ENCODE results near the gene CNR1. TPM values are rescaled to one million over a fixed set of nuclear protein-coding genes. Genes with fewer than 3 reads are reported as not detected.

Gene CNR1
- total and polyA plus RNA-seq, 7 experiments from 2014 or later: not detected

DNA sequence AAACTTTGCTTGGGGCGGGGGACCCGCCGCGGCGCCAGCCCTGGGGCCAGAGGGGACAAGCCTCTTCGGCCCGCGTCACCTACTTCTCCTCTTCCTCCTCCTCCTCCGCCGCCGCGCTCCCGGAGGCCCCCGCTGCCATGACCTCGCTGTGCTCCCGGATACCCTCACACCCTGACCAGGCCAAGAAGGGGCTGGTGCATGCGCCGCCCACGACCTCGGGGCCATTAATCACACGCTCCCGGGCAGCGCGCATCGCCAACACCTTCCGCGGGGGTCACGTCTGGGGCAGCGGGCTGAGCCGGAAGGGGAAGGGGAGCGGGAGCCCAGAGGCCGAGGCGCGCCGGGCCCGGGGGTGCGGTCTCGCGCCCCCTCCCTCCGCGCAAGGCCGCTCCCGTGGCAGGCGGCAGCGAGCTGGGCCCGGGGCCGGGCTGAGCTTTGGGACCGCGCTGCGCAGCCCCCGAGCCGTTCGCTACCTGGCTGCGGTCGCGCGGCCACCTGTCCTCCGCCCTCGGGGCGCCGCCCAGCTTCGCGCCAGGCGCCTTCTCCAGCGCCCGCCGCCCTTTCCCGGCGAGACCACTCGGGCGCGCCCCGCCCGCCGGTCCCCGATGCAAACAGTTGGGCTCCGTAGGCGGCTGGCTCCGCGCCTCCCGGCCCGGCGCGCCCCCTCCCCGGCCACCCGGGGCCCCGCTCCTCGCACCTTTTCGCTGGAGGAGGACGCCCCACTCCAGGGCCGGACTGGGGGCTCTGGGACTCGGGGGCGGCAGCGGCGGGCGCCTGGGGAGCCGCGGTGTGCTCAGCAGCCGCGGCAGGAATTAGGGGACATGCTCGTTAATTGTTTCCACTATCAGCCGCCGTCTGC is 575 bp upstream of the CNR1 start:
- peaks cover 5 to 19% (median 14%) of the 10 kb centered on the region in 7 donors for H3K4me1 Mint-ChIP-seq
- Histone ChIP-seq H3K27me3 (ENCODE audit: control insufficient read depth in 2 of 2, insufficient read depth in 2 of 2, low read length in 2 of 2) (peaks cover 0 to 4% of the 10 kb centered on the region in 2 donors), H3K9me3 (ENCODE audit: control insufficient read depth in 2 of 3, low read length in 3 of 3) (no peaks in the 10 kb centered on the region), H3K27ac (ENCODE audit: low read depth, low read length) (no peak overlapping the region), H3K36me3 (ENCODE audit: control insufficient read depth in 2 of 3, insufficient read depth in 3 of 3, low read length in 3 of 3) (no peaks in the 10 kb centered on the region), H3K4me1 (ENCODE audit: control insufficient read depth in 2 of 2, insufficient read depth in 2 of 2, low read length in 2 of 2) (no peaks in the 10 kb centered on the region), H3K4me3 (ENCODE audit: low read length) (no peak overlapping the region)
- POLR2A ChIA-PET: no interaction called here
- CTCF ChIA-PET: no interaction called here
- peaks cover 0 to 10% (median 0%) of the 10 kb centered on the region in 11 donors for H3K9me3 Mint-ChIP-seq
- no peak overlapping the region for H3K27ac Mint-ChIP-seq
- H3K4me3 Mint-ChIP-seq: peak overlapping the region in 8 of 10 donors; percentile 55 to 84 (median 75)
- peaks cover 0 to 4% (median 3%) of the 10 kb centered on the region in 5 donors for H3K36me3 Mint-ChIP-seq
- H3K27me3 Mint-ChIP-seq: peaks cover 66 to 81% (median 73%) of the 10 kb centered on the region in 5 donors
- DNase-seq (no peak), ATAC-seq (peak; percentile 36)
- intact Hi-C loops (cut with micrococcal nuclease): loop anchor here in 1 of 2 donors (10.0 kb wide), 1 partner anchor 772 kb away; no protein-coding TSS in a partner anchor

DNA sequence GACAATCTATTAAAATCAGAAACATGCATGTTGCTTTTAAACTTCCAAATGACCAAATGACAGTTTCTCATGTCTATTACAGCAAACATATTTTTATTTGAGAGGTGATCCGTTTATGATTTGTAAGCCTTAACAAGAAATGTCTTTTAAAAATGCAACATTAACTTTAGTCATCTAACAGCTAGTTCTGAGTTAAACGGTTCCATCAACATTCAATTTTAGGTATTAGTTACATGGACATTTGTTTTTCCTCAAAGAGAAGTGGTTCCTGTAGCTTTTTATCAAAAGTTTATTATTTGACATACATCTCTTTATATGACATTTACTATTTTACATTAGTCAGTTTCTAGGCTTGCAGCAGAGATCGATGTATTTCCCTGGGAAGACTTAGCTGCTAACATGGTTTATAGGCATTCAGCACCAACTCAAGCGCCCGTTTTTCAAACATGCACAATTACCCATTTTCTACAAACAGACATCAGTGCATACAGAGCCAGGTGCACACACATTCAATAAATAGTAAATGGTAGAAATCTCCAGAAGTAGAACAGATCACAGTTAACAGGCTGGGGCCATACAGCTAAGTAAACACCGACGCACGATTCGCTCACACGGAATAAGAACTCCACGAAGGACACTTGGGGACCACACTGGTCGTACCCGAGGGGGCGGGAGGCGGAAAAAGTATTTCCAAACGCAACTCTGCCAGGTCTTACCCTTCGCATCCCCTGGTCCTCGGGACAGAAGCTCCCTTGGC is 882 bp downstream of the CNR1 start:
- intact Hi-C loops (cut with micrococcal nuclease): loop anchor here in 1 of 2 donors (10.0 kb wide), 1 partner anchor 770 kb away; no protein-coding TSS in a partner anchor
- ChIA-PET POLR2A (no interaction called here), CTCF (no interaction called here)
- Mint-ChIP-seq H3K4me1 (peaks cover 5 to 19% (median 14%) of the 10 kb centered on the region in 7 donors), H3K36me3 (peaks cover 0 to 4% (median 3%) of the 10 kb centered on the region in 5 donors), H3K9me3 (peaks cover 0 to 10% (median 0%) of the 10 kb centered on the region in 11 donors), H3K27ac (no peak overlapping the region), H3K27me3 (peaks cover 64 to 75% (median 72%) of the 10 kb centered on the region in 5 donors), H3K4me3 (peak overlapping the region; percentile 10 to 80 (median 68))
- Histone ChIP-seq H3K27ac (ENCODE audit: low read depth, low read length) (no peak overlapping the region), H3K9me3 (ENCODE audit: control insufficient read depth in 2 of 3, low read length in 3 of 3) (no peaks in the 10 kb centered on the region), H3K27me3 (ENCODE audit: control insufficient read depth in 2 of 2, insufficient read depth in 2 of 2, low read length in 2 of 2) (peaks cover 0 to 4% of the 10 kb centered on the region in 2 donors), H3K36me3 (ENCODE audit: control insufficient read depth in 2 of 3, insufficient read depth in 3 of 3, low read length in 3 of 3) (no peaks in the 10 kb centered on the region), H3K4me1 (ENCODE audit: control insufficient read depth in 2 of 2, insufficient read depth in 2 of 2, low read length in 2 of 2) (no peaks in the 10 kb centered on the region), H3K4me3 (ENCODE audit: low read length) (no peak overlapping the region)
- no peak for DNase-seq
- ATAC-seq: no peak

DNA sequence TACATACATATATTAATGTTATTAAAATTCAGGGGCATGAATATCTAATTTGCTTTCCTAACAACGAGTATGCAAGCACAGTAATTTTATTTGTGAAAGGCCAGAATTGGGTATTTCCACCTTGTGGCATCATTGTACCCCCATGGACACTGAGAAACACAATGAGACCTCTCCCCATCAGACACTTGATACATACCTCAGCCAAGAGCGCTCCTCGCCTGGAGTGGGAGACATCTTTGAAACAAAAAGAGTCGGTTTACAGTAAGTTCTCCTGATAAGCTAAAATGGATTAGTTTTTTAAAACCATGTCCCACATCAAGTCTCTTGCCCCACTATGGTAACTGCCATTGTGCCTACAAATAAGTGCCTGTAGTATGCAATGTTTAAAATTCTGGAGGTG is 2.1 kb downstream of the CNR1 start:
- ChIA-PET POLR2A (no interaction called here), CTCF (no interaction called here)
- ATAC-seq: no peak
- Mint-ChIP-seq H3K4me1 (peaks cover 5 to 19% (median 14%) of the 10 kb centered on the region in 7 donors), H3K27ac (no peak overlapping the region), H3K36me3 (peaks cover 0 to 4% (median 3%) of the 10 kb centered on the region in 5 donors), H3K9me3 (peaks cover 0 to 10% (median 0%) of the 10 kb centered on the region in 11 donors), H3K4me3 (no peak overlapping the region), H3K27me3 (peaks cover 52 to 64% (median 60%) of the 10 kb centered on the region in 5 donors)
- Histone ChIP-seq H3K4me1 (ENCODE audit: control insufficient read depth in 2 of 2, insufficient read depth in 2 of 2, low read length in 2 of 2) (no peaks in the 10 kb centered on the region), H3K27ac (ENCODE audit: low read depth, low read length) (no peak overlapping the region), H3K4me3 (ENCODE audit: low read length) (no peak overlapping the region), H3K36me3 (ENCODE audit: control insufficient read depth in 2 of 3, insufficient read depth in 3 of 3, low read length in 3 of 3) (no peaks in the 10 kb centered on the region), H3K9me3 (ENCODE audit: control insufficient read depth in 2 of 3, low read length in 3 of 3) (no peaks in the 10 kb centered on the region), H3K27me3 (ENCODE audit: control insufficient read depth in 2 of 2, insufficient read depth in 2 of 2, low read length in 2 of 2) (peaks cover 0 to 4% of the 10 kb centered on the region in 2 donors)
- intact Hi-C loops (cut with micrococcal nuclease): loop anchor here in 1 of 2 donors (10.0 kb wide), 1 partner anchor 769 kb away; no protein-coding TSS in a partner anchor
- DNase-seq: no peak

DNA sequence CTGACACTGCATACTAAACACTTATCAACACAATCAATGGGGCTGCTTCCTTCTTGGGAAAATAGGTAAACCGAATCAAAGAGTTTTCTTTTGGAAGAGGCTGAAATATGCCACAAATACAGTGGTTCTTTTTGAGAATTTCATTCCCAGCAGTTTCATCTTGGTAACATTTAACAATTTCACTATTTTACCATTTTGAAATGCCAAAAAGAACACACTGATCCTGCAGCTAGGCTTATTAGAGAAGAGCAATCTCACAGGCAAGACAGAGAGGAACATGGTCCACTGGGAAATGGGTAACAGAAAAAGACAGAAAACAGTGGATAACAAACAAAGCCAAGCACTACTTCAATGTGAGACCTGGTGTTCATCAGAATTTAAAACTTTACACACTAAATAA is 2.5 kb downstream of the CNR1 start:
- H3K4me3 ChIP-seq (ENCODE audit: low read length): no peak overlapping the region
- H3K36me3 ChIP-seq (ENCODE audit: control insufficient read depth in 2 of 3, insufficient read depth in 3 of 3, low read length in 3 of 3): no peaks in the 10 kb centered on the region
- ChIA-PET POLR2A (no interaction called here), CTCF (no interaction called here)
- ATAC-seq: no peak
- Mint-ChIP-seq H3K4me3 (no peak overlapping the region), H3K27me3 (peaks cover 48 to 59% (median 56%) of the 10 kb centered on the region in 5 donors), H3K9me3 (peaks cover 0 to 7% (median 0%) of the 10 kb centered on the region in 11 donors), H3K27ac (no peak overlapping the region), H3K36me3 (peaks cover 0 to 4% (median 3%) of the 10 kb centered on the region in 5 donors), H3K4me1 (peaks cover 5 to 19% (median 14%) of the 10 kb centered on the region in 7 donors)
- H3K27ac ChIP-seq (ENCODE audit: low read depth, low read length): no peak overlapping the region
- H3K9me3 ChIP-seq (ENCODE audit: control insufficient read depth in 2 of 3, low read length in 3 of 3): no peaks in the 10 kb centered on the region
- no peaks in the 10 kb centered on the region for H3K4me1 ChIP-seq (ENCODE audit: control insufficient read depth in 2 of 2, insufficient read depth in 2 of 2, low read length in 2 of 2)
- no peak for DNase-seq
- peaks cover 0 to 4% of the 10 kb centered on the region in 2 donors for H3K27me3 ChIP-seq (ENCODE audit: control insufficient read depth in 2 of 2, insufficient read depth in 2 of 2, low read length in 2 of 2)
- intact Hi-C loops (cut with micrococcal nuclease): loop anchor here in 1 of 2 donors (10.0 kb wide), 1 partner anchor 769 kb away; no protein-coding TSS in a partner anchor

DNA sequence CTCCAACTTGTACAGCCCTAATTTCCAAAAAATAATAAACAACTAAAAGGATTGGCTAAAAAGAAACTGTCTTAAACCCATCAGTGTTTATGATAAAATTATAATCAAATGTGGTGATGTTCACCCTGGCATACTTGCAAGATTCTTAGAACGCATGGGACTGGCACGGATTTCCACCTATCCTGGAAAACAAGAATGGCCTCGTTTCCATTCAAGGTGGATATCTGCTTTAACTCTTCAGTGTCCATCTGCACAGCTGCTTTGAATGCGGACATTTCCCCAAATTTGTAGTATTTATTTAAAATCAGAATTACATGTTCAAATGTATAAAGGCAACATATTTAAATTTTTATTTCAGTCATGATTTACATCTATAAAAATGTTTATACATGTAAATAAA is 4.2 kb downstream of the CNR1 start:
- Histone ChIP-seq H3K9me3 (ENCODE audit: control insufficient read depth in 2 of 3, low read length in 3 of 3) (no peaks in the 10 kb centered on the region), H3K36me3 (ENCODE audit: control insufficient read depth in 2 of 3, insufficient read depth in 3 of 3, low read length in 3 of 3) (no peaks in the 10 kb centered on the region), H3K4me1 (ENCODE audit: control insufficient read depth in 2 of 2, insufficient read depth in 2 of 2, low read length in 2 of 2) (no peaks in the 10 kb centered on the region), H3K27ac (ENCODE audit: low read depth, low read length) (no peak overlapping the region), H3K4me3 (ENCODE audit: low read length) (no peak overlapping the region), H3K27me3 (ENCODE audit: control insufficient read depth in 2 of 2, insufficient read depth in 2 of 2, low read length in 2 of 2) (peaks cover 0 to 4% of the 10 kb centered on the region in 2 donors)
- Mint-ChIP-seq H3K9me3 (no peaks in the 10 kb centered on the region), H3K4me3 (no peak overlapping the region), H3K27ac (no peak overlapping the region), H3K27me3 (peaks cover 34 to 56% (median 49%) of the 10 kb centered on the region in 5 donors), H3K4me1 (peaks cover 5 to 12% (median 7%) of the 10 kb centered on the region in 7 donors), H3K36me3 (peaks cover 0 to 4% (median 0%) of the 10 kb centered on the region in 5 donors)
- CTCF ChIA-PET: no interaction called here
- POLR2A ChIA-PET: no interaction called here
- no peak for DNase-seq
- ATAC-seq: no peak
- intact Hi-C loops (cut with micrococcal nuclease): loop anchor here in 1 of 2 donors (10.0 kb wide), 1 partner anchor 767 kb away; no protein-coding TSS in a partner anchor

DNA sequence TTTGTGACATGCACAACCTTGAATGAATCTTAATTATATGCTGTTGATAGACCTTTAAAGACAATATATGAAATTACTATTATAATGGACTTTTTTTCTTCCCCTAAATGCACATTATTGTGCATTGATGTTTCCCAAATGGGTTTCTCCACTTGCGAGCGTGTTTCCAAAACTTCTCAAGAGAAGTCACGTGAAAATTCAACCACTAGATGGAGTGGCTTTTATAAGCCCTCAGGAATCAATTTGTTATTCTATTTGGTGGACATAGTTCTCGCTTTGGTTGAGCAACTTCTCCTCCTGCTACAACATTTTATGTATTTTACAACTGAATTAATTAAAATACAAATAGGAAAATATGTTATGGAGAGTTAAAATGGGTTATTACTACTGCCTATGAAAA is 9.0 kb downstream of the CNR1 start:
- Histone ChIP-seq H3K9me3 (ENCODE audit: control insufficient read depth in 2 of 3, low read length in 3 of 3) (no peaks in the 10 kb centered on the region), H3K36me3 (ENCODE audit: control insufficient read depth in 2 of 3, insufficient read depth in 3 of 3, low read length in 3 of 3) (no peaks in the 10 kb centered on the region), H3K27me3 (ENCODE audit: control insufficient read depth in 2 of 2, insufficient read depth in 2 of 2, low read length in 2 of 2) (no peaks in the 10 kb centered on the region), H3K27ac (ENCODE audit: low read depth, low read length) (no peak overlapping the region), H3K4me1 (ENCODE audit: control insufficient read depth in 2 of 2, insufficient read depth in 2 of 2, low read length in 2 of 2) (no peaks in the 10 kb centered on the region), H3K4me3 (ENCODE audit: low read length) (no peak overlapping the region)
- H3K4me3 Mint-ChIP-seq: no peak overlapping the region
- ChIA-PET CTCF (no interaction called here), POLR2A (no interaction called here)
- no peak for DNase-seq
- no peaks in the 10 kb centered on the region for H3K9me3 Mint-ChIP-seq
- no peak for ATAC-seq
- peaks cover 3 to 32% (median 19%) of the 10 kb centered on the region in 5 donors for H3K27me3 Mint-ChIP-seq
- H3K4me1 Mint-ChIP-seq: no peaks in the 10 kb centered on the region
- intact Hi-C loops (cut with micrococcal nuclease): no loop called here
- H3K27ac Mint-ChIP-seq: no peak overlapping the region
- no peaks in the 10 kb centered on the region for H3K36me3 Mint-ChIP-seq

All from naive thymus-derived CD4-positive, alpha-beta T cell (primary cell).